Uterine smooth muscle cell (primary cell): ENCODE results near the gene ZNF503. TPM values are rescaled to one million over a fixed set of nuclear protein-coding genes. Genes with fewer than 3 reads are reported as not detected.

ENCODE experiments used
- total RNA-seq: library from RNA; depleted of rRNA; stranded (reverse); fragments of >200 nt; gene quantifications from 2 replicates; pipeline ENCODE4 v1.2.3, GENCODE V29; 2014

The ZNF503 gene, protein sequence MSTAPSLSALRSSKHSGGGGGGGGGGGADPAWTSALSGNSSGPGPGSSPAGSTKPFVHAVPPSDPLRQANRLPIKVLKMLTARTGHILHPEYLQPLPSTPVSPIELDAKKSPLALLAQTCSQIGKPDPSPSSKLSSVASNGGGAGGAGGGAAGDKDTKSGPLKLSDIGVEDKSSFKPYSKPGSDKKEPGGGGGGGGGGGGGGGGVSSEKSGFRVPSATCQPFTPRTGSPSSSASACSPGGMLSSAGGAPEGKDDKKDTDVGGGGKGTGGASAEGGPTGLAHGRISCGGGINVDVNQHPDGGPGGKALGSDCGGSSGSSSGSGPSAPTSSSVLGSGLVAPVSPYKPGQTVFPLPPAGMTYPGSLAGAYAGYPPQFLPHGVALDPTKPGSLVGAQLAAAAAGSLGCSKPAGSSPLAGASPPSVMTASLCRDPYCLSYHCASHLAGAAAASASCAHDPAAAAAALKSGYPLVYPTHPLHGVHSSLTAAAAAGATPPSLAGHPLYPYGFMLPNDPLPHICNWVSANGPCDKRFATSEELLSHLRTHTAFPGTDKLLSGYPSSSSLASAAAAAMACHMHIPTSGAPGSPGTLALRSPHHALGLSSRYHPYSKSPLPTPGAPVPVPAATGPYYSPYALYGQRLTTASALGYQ
- 5.8 and 6.6 TPM in 2 replicates for total RNA-seq

DNA sequence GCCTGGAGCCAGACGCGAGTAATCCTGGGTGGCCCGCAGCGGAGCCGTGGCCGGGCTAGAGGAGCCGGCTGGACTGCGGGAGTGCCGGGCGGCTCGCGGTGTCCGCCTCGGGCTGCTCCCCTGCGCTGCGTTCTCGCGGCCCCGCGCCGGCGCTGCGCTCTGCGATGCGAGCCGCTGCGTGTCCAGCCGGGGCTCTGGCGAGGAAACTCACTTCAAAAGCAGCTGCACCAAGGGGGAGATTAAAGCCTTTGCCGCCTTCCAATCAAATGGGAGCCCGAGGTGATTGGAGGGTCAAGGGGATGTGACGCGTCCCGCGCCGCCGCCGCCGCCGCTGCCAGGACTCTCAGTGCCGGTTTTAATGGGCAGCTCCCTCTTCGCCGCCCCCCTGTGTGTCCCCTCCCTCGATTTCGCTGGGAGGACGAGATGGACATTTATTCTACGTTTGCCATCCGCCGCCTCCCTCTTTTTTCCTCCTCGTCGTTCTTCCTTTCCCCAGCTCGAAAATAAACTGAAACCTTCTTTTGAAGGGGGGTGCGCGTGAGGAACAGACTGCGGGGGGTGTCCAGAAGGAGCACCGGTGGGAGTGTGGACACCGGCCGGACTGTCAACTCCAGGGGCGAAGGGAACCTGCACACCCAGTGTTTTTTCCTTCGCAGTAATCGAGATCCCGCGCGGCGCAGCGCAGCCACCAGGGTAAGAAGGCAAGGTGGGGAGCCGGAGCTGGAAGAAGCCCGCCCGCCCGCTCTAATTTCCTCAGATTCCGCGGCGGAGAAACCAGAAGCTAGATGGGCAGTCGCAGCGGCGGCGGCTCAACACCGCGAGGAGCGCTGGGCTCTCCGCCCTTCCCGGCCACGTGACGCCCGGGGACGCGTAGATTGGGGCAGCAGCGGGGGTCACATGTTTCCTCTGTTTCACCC is at the start of gene ZNF503:
Gene ZNF503, minus strand, starts transcription at position 196 of the 917 bp plus-strand sequence. CDS start 345 bp downstream, outside the sequence.

GRCh38 chr10:75431180-75432111 is 29.9 kb upstream of the ZNF503 start, which contains the start of gene LRMDA:
LRMDA (plus strand) TSS chr10:75431624.

Other genes with a start within 250 kb of the ZNF503 start
- 149 and 185 TPM in 2 replicates for gene VDAC2, start 191.0 kb downstream of the ZNF503 start, total RNA-seq
- gene COMTD1, start 165.8 kb downstream of the ZNF503 start, total RNA-seq, result 4.9 and 7.2 TPM in 2 replicates
- 0.55 and 0.87 TPM in 2 replicates for gene LRMDA, start 29.9 kb upstream of the ZNF503 start, total RNA-seq